ENCODE measurements around the gene PTN. TPM values are rescaled to one million over a fixed set of nuclear protein-coding genes. Genes with fewer than 3 reads are reported as not detected.
"Not testable (repeated sequence)": the region's sequence is repeated elsewhere in the genome, so short reads cannot be mapped to it uniquely, and the experiment has no call there.

Gene PTN
- total and polyA plus RNA-seq, 12 donors: 2.1 to 14.6 (median 5.5) TPM

DNA sequence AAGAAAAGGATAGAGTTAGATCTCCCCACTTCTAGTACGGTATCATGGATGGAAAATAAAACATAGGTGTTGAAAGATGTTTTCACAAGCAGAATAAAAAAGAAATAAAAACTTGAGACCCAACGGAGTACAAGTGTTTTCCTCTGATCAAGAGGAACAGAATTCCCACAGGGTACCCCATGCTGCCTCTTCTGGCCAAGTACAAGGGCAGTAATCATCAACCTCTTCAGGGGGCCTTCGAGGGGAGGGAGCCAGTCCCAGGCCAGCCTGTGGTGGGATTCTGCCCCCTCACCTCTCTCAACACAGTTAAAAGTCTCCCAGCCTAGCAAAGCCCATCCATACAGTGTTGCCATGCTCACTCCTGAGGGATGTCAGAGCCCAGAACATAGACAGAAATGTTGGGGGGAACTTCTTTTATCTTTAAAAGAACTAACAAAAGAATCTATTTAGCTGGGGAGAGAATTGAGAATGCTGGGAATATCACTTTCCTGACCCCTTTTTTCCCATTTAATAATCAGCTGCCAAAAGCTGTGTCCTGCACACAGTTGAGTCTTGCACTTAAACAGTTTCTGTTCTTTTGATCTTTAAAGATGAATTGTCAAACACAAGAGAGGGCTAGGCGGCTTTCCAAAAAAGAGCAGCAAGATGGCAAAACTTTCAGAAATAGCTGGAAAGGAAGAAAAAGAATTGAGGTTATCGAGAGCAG, 101.7 kb downstream of the PTN start:
- H3K4me3 ChIP-seq: no peak overlapping the region
- no peaks in the 10 kb centered on the region for H3K4me1 ChIP-seq (replicated peaks in 1 of 2)
- H3K27ac ChIP-seq: no peak overlapping the region
- WGBS, 4 donors: 63 to 65% (median 63%) methylated on average over 5 of the region's 5 CpGs
- no peak for DNase-seq
- no peaks in the 10 kb centered on the region for H3K9me3 ChIP-seq (replicated peaks in 1 of 3)
- no peaks in the 10 kb centered on the region for H3K27me3 ChIP-seq
- intact Hi-C loops (cut with DNase I): no loop called here
- TF ChIP-seq, protein P1, sequence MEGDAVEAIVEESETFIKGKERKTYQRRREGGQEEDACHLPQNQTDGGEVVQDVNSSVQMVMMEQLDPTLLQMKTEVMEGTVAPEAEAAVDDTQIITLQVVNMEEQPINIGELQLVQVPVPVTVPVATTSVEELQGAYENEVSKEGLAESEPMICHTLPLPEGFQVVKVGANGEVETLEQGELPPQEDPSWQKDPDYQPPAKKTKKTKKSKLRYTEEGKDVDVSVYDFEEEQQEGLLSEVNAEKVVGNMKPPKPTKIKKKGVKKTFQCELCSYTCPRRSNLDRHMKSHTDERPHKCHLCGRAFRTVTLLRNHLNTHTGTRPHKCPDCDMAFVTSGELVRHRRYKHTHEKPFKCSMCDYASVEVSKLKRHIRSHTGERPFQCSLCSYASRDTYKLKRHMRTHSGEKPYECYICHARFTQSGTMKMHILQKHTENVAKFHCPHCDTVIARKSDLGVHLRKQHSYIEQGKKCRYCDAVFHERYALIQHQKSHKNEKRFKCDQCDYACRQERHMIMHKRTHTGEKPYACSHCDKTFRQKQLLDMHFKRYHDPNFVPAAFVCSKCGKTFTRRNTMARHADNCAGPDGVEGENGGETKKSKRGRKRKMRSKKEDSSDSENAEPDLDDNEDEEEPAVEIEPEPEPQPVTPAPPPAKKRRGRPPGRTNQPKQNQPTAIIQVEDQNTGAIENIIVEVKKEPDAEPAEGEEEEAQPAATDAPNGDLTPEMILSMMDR (IDR thresholded peaks at IDR 0.05): no peak
- TF ChIP-seq POLR2A (IDR thresholded peaks at IDR 0.05): no peak
- no peaks in the 10 kb centered on the region for H3K36me3 ChIP-seq (replicated peaks in 1 of 2)

DNA sequence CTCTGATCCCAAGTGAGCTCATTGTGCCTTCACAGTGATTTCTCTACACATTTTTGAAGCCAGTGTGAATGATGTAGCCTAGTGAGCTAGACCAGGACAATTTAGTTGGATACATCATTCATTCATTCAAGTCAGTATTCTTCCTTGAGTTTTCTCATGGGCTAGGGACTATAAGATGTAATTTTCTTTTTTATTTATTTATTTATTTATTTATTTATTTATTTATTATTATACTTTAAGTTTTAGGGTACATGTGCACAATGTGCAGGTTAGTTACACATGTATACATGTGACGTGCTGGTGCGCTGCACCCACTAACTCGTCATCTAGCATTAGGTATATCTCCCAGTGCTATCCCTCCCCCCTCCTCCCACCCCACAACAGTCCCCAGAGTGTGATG, 104.3 kb downstream of the PTN start:
- H3K27ac ChIP-seq; H3K4me3 ChIP-seq; intact Hi-C loops (cut with DNase I); DNase-seq; H3K9me3 ChIP-seq (replicated peaks in 1 of 3); H3K36me3 ChIP-seq (replicated peaks in 1 of 2); H3K4me1 ChIP-seq (replicated peaks in 1 of 2); H3K27me3 ChIP-seq: not testable (repeated sequence)
- WGBS, 4 donors: 87 to 96% (median 91%) methylated on average over 3 of the region's 3 CpGs

DNA sequence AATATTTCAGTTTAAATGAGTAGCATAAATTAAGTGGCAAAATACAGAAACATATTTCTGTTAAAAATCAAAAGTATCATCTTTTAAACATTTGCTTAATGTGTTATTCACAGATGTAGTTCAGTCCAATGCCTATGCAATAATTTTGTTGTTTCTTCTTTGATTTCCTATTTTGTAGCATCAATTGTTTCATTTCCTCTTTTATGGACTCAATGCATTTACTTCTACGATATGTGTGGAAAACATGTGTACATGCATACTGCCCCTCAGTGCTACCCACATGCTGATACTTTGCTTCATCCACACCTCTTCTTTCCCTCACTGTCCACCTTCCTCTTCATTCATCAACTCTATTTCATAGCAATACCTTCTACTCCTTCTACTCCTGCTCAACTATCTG, 108.1 kb downstream of the PTN start:
- Histone ChIP-seq H3K27ac (no peak overlapping the region), H3K4me3 (no peak overlapping the region), H3K27me3 (no peaks in the 10 kb centered on the region), H3K36me3 (replicated peaks in 1 of 2) (no peaks in the 10 kb centered on the region), H3K9me3 (replicated peaks in 1 of 3) (no peaks in the 10 kb centered on the region), H3K4me1 (replicated peaks in 1 of 2) (no peaks in the 10 kb centered on the region)
- TF ChIP-seq POLR2A (IDR thresholded peaks at IDR 0.05): no peak
- TF ChIP-seq, protein P1 (IDR thresholded peaks at IDR 0.05): no peak
- intact Hi-C loops (cut with DNase I): no loop called here
- WGBS, 4 donors: 71 to 84% (median 81%) methylated on average over 1 of the region's 1 CpG
- no peak for DNase-seq

DNA sequence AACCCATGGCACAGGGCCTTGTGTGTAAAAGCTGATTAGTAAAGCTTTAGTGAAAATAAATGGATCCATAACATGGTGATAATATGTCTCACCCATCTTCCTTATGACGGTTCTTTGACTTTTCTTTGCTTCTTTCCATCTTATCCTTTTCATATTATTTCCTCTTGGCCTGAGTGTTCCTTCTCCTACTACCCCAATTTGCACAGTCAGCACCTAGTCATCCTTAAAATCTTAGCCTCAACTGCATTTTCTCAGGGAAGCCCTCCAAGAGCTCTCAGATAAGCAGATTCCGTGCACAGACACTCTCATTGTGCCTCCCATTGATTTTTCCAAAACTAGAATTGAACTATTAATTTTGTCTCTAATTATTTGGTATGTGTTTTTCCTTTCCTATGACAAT, 112.4 kb downstream of the PTN start:
- WGBS, 4 donors: 71 to 91% (median 72%) methylated on average over 2 of the region's 2 CpGs
- no peaks in the 10 kb centered on the region for H3K9me3 ChIP-seq (replicated peaks in 1 of 3)
- no peaks in the 10 kb centered on the region for H3K27me3 ChIP-seq
- no peak for DNase-seq
- TF ChIP-seq POLR2A (IDR thresholded peaks at IDR 0.05): no peak
- TF ChIP-seq, protein P1 (IDR thresholded peaks at IDR 0.05): no peak
- no peaks in the 10 kb centered on the region for H3K4me1 ChIP-seq (replicated peaks in 1 of 2)
- H3K27ac ChIP-seq: no peak overlapping the region
- H3K4me3 ChIP-seq: no peak overlapping the region
- no peaks in the 10 kb centered on the region for H3K36me3 ChIP-seq (replicated peaks in 1 of 2)
- intact Hi-C loops (cut with DNase I): no loop called here

DNA sequence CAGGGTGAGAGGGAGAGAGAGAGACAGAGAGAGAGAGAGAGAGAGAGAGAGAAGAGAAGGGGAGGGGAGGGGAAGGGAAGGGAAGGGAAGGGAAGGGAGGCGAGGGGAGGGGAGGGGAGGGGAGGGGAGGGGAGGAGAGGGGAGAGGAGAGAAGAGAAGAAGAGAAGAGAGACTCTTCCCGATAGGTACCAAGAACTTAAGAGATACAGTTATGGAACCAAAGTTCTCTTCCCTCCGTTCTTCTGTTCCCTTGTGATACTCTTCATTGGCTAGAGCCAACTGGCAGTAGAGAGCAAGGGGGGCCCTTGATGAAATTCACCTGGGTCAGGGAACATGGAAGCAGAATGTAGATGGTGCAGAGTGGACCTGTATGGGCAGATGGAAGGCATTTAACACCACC, 122.1 kb downstream of the PTN start:
- 75 to 91% (median 80%) methylated on average over 2 to 3 of the region's 3 CpGs for WGBS, 4 donors
- no peak overlapping the region for H3K4me3 ChIP-seq
- intact Hi-C loops (cut with DNase I): no loop called here
- no peak for DNase-seq
- H3K27ac ChIP-seq: no peak overlapping the region
- no peaks in the 10 kb centered on the region for H3K36me3 ChIP-seq (replicated peaks in 1 of 2)
- TF ChIP-seq POLR2A (IDR thresholded peaks at IDR 0.05): no peak
- TF ChIP-seq, protein P1 (IDR thresholded peaks at IDR 0.05): no peak
- no peaks in the 10 kb centered on the region for H3K4me1 ChIP-seq (replicated peaks in 1 of 2)
- H3K9me3 ChIP-seq (replicated peaks in 1 of 3): no peaks in the 10 kb centered on the region
- H3K27me3 ChIP-seq: no peaks in the 10 kb centered on the region

All from adrenal gland (tissue), 12 donors.